ENCODE results near the gene PEX26. TPM values are rescaled to one million over a fixed set of nuclear protein-coding genes. Genes with fewer than 3 reads are reported as not detected.
"Not testable (repeated sequence)": the region's sequence is repeated elsewhere in the genome, so short reads cannot be mapped to it uniquely, and the experiment has no call there.

PEX26 gene
- total RNA-seq, 1 experiment from 2014 or later = 12.2 TPM

- in situ Hi-C loops (cut with HindIII; ENCODE audit: low pct_unique_long_range_greater_than_20kb, low sequenced_read_pairs) = no loop called here
- DNase-seq (ENCODE audit: low read depth) = no peak
Observed at GRCh38 chr22:18085188-18085587, 7.4 kb downstream of the PEX26 start.

GRCh38 chr22:18087350-18087855, 9.6 kb downstream of the PEX26 start:
- in situ Hi-C loops (cut with HindIII; ENCODE audit: low pct_unique_long_range_greater_than_20kb, low sequenced_read_pairs) = no loop called here
- no peak for DNase-seq (ENCODE audit: low read depth)

- in situ Hi-C loops (cut with HindIII; ENCODE audit: low pct_unique_long_range_greater_than_20kb, low sequenced_read_pairs) = no loop called here
- DNase-seq (ENCODE audit: low read depth) = peak; percentile 63
Observed at GRCh38 chr22:18088825-18089568, 11.2 kb downstream of the PEX26 start.

GRCh38 chr22:18090286-18090685, 12.5 kb downstream of the PEX26 start:
- no peak for DNase-seq (ENCODE audit: low read depth)
- in situ Hi-C loops (cut with HindIII; ENCODE audit: low pct_unique_long_range_greater_than_20kb, low sequenced_read_pairs) = no loop called here

GRCh38 chr22:18091478-18091877, 13.7 kb downstream of the PEX26 start:
- DNase-seq (ENCODE audit: low read depth) = no peak

GRCh38 chr22:18091916-18092526, 14.2 kb downstream of the PEX26 start:
- DNase-seq (ENCODE audit: low read depth) = peak; percentile 81
- in situ Hi-C loops (cut with HindIII; ENCODE audit: low pct_unique_long_range_greater_than_20kb, low sequenced_read_pairs) = no loop called here

More at GRCh38 chr22:18091478-18091877, 13.7 kb downstream of the PEX26 start:
- in situ Hi-C loops (cut with HindIII; ENCODE audit: low pct_unique_long_range_greater_than_20kb, low sequenced_read_pairs) = no loop called here

GRCh38 chr22:18093661-18094060, 15.9 kb downstream of the PEX26 start:
- in situ Hi-C loops (cut with HindIII; ENCODE audit: low pct_unique_long_range_greater_than_20kb, low sequenced_read_pairs) = no loop called here

GRCh38 chr22:18095101-18095805, 17.5 kb downstream of the PEX26 start:
- peak; percentile 67 for DNase-seq (ENCODE audit: low read depth)
- in situ Hi-C loops (cut with HindIII; ENCODE audit: low pct_unique_long_range_greater_than_20kb, low sequenced_read_pairs) = no loop called here

More at GRCh38 chr22:18093661-18094060, 15.9 kb downstream of the PEX26 start:
- DNase-seq (ENCODE audit: low read depth) = no peak

- DNase-seq (ENCODE audit: low read depth) = no peak
- in situ Hi-C loops (cut with HindIII; ENCODE audit: low pct_unique_long_range_greater_than_20kb, low sequenced_read_pairs) = no loop called here
Observed at GRCh38 chr22:18096823-18097222, 19.0 kb downstream of the PEX26 start.

GRCh38 chr22:18100781-18101180, 23.0 kb downstream of the PEX26 start:
- in situ Hi-C loops (cut with HindIII; ENCODE audit: low pct_unique_long_range_greater_than_20kb, low sequenced_read_pairs) = no loop called here
- no peak for DNase-seq (ENCODE audit: low read depth)

- in situ Hi-C loops (cut with HindIII; ENCODE audit: low pct_unique_long_range_greater_than_20kb, low sequenced_read_pairs) = no loop called here
- peak; percentile 75 for DNase-seq (ENCODE audit: low read depth)
Observed at GRCh38 chr22:18101536-18101935, 23.7 kb downstream of the PEX26 start.

- in situ Hi-C loops (cut with HindIII; ENCODE audit: low pct_unique_long_range_greater_than_20kb, low sequenced_read_pairs) = no loop called here
- peak; percentile 53 for DNase-seq (ENCODE audit: low read depth)
Observed at GRCh38 chr22:18103527-18104269, 25.9 kb downstream of the PEX26 start.

- in situ Hi-C loops (cut with HindIII; ENCODE audit: low pct_unique_long_range_greater_than_20kb, low sequenced_read_pairs) = no loop called here
- peak; percentile 16 for DNase-seq (ENCODE audit: low read depth)
Observed at GRCh38 chr22:18104566-18104965, 26.8 kb downstream of the PEX26 start.

GRCh38 chr22:18105981-18106380, 28.2 kb downstream of the PEX26 start:
- DNase-seq (ENCODE audit: low read depth); in situ Hi-C loops (cut with HindIII; ENCODE audit: low pct_unique_long_range_greater_than_20kb, low sequenced_read_pairs): not testable (repeated sequence)

- DNase-seq (ENCODE audit: low read depth); in situ Hi-C loops (cut with HindIII; ENCODE audit: low pct_unique_long_range_greater_than_20kb, low sequenced_read_pairs): not testable (repeated sequence)
Observed at GRCh38 chr22:18106550-18107341, 29.0 kb downstream of the PEX26 start.

- in situ Hi-C loops (cut with HindIII; ENCODE audit: low pct_unique_long_range_greater_than_20kb, low sequenced_read_pairs) = no loop called here
- no peak for DNase-seq (ENCODE audit: low read depth)
Observed at GRCh38 chr22:18108187-18108586, 30.4 kb downstream of the PEX26 start.

- in situ Hi-C loops (cut with HindIII; ENCODE audit: low pct_unique_long_range_greater_than_20kb, low sequenced_read_pairs) = no loop called here
- peak; percentile 10 for DNase-seq (ENCODE audit: low read depth)
Observed at GRCh38 chr22:18109410-18110193, 31.8 kb downstream of the PEX26 start.

Measured in Caki2 (cell line).